ENCODE measurements around the gene OR10H3. TPM values are rescaled to one million over a fixed set of nuclear protein-coding genes. Genes with fewer than 3 reads are reported as not detected.

The OR10H3 gene
- total and polyA plus RNA-seq, 2 donors (not counting 1 experiment from before 2014, with no cell fraction given) = not detected

DNA sequence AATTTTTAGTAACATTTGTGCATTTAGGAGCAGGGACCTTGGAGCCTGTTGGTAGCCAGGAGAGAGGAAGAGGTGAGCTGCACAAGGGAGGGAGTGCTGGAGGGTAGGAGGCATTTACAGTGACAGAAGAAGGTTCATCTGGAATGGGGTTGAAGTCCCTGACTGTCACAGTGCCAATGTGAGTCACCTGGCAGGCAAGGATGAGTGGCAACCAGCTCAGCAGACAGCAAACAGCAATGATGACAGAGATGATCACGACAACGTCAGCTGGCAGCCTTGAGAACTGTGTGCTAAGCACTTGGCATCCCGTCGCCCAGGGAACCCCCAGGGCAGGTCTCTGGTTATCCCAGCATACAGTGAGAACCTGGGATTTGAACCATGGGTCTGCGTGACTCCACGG is 52.3 kb downstream of the OR10H3 start:
- Histone ChIP-seq H3K27ac (ENCODE audit: low read length in 2 of 2) (no peak overlapping the region), H3K79me2 (ENCODE audit: control insufficient read depth, insufficient read depth, low read length) (no peaks in the 10 kb centered on the region), H4K20me1 (ENCODE audit: control insufficient read depth, insufficient read depth, low read length, poor library complexity, severe bottlenecking) (no peaks in the 10 kb centered on the region), H3K4me1 (ENCODE audit: control insufficient read depth in 2 of 2, insufficient read depth in 2 of 2, low read length in 2 of 2) (no peaks in the 10 kb centered on the region), H3K4me3 (ENCODE audit: control extremely low read depth in 1 of 5, extremely low read depth in 1 of 5, insufficient read depth in 1 of 5, low read depth in 2 of 5, low read length in 4 of 5) (no peak overlapping the region), H3K9me3 (ENCODE audit: control extremely low read depth in 1 of 3, control insufficient read depth in 2 of 3, insufficient read depth in 1 of 3, low read length in 2 of 3) (no peaks in the 10 kb centered on the region), H2AFZ (ENCODE audit: insufficient read depth, low read depth, low read length, poor library complexity, severe bottlenecking) (no peak overlapping the region), H3K27me3 (replicated peaks in 1 of 4; ENCODE audit: control extremely low read depth in 1 of 4, control insufficient read depth in 3 of 4, insufficient read depth in 4 of 4, low read length in 3 of 4) (peaks cover 0 to 4% (median 0%) of the 10 kb centered on the region in 4 experiments), H3K9ac (ENCODE audit: low read length) (no peak overlapping the region), H3K4me2 (replicated peaks; ENCODE audit: low read depth, low read length, poor library complexity, severe bottlenecking) (no peak overlapping the region), H3K36me3 (replicated peaks in 1 of 2; ENCODE audit: control extremely low read depth in 1 of 2, control insufficient read depth in 1 of 2, extremely low read depth in 1 of 2, insufficient read depth in 2 of 2, low read length in 1 of 2) (no peaks in the 10 kb centered on the region)
- intact Hi-C loops (cut with micrococcal nuclease) = no loop called here
- Mint-ChIP-seq H3K27ac (no peak overlapping the region), H3K27me3 (peaks cover 29% of the 10 kb centered on the region), H3K4me3 (no peak overlapping the region), H3K9me3 (ENCODE audit: insufficient read depth) (no peaks in the 10 kb centered on the region), H3K4me1 (no peaks in the 10 kb centered on the region)
- ATAC-seq (ENCODE audit: low read depth) = no peak
- TF ChIP-seq, protein P1, sequence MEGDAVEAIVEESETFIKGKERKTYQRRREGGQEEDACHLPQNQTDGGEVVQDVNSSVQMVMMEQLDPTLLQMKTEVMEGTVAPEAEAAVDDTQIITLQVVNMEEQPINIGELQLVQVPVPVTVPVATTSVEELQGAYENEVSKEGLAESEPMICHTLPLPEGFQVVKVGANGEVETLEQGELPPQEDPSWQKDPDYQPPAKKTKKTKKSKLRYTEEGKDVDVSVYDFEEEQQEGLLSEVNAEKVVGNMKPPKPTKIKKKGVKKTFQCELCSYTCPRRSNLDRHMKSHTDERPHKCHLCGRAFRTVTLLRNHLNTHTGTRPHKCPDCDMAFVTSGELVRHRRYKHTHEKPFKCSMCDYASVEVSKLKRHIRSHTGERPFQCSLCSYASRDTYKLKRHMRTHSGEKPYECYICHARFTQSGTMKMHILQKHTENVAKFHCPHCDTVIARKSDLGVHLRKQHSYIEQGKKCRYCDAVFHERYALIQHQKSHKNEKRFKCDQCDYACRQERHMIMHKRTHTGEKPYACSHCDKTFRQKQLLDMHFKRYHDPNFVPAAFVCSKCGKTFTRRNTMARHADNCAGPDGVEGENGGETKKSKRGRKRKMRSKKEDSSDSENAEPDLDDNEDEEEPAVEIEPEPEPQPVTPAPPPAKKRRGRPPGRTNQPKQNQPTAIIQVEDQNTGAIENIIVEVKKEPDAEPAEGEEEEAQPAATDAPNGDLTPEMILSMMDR (IDR thresholded peaks at IDR 0.05) = no peak
- no peak for TF ChIP-seq EZH2 (IDR thresholded peaks at IDR 0.05; ENCODE audit: borderline replicate concordance, insufficient read depth, low read depth, low read length, poor library complexity, severe bottlenecking)
- ChIA-PET POLR2A (no interaction called here), CTCF (no interaction called here)
- 60% methylated on average over 6 of the region's 6 CpGs for WGBS (ENCODE audit: insufficient coverage)
- DNase-seq = no peak

Other genes starting within 250 kb of the OR10H3 start
- gene CYP4F22, start 229.5 kb upstream of the OR10H3 start, total RNA-seq = not detected in 2 replicates
- gene CYP4F22, start 229.5 kb upstream of the OR10H3 start, polyA plus RNA-seq = 0.03 TPM in 1 of 2 replicates, not detected in the other
- gene CYP4F8, start 122.8 kb upstream of the OR10H3 start, total RNA-seq = not detected in 2 replicates
- gene CYP4F8, start 122.8 kb upstream of the OR10H3 start, polyA plus RNA-seq = not detected in 2 replicates
- 0.63 TPM in 1 of 2 replicates, not detected in the other for gene CYP4F3, start 97.1 kb upstream of the OR10H3 start, total RNA-seq
- gene CYP4F3, start 97.1 kb upstream of the OR10H3 start, polyA plus RNA-seq = 0.03 TPM in 1 of 2 replicates, not detected in the other
- not detected in 2 replicates for gene CYP4F12, start 64.9 kb upstream of the OR10H3 start, total RNA-seq
- not detected in 2 replicates for gene CYP4F12, start 64.9 kb upstream of the OR10H3 start, polyA plus RNA-seq
- not detected in 2 replicates for gene OR10H2, start 10.0 kb upstream of the OR10H3 start, total RNA-seq
- not detected in 2 replicates for gene OR10H2, start 10.0 kb upstream of the OR10H3 start, polyA plus RNA-seq
- not detected in 2 replicates for gene OR10H5, start 49.7 kb downstream of the OR10H3 start, total RNA-seq
- gene OR10H5, start 49.7 kb downstream of the OR10H3 start, polyA plus RNA-seq = not detected in 2 replicates
- 0.07 and 0.10 TPM in 2 replicates for gene OR10H1, start 77.7 kb downstream of the OR10H3 start, total RNA-seq
- not detected in 2 replicates for gene OR10H1, start 77.7 kb downstream of the OR10H3 start, polyA plus RNA-seq
- not detected in 2 replicates for gene CYP4F2, start 160.1 kb downstream of the OR10H3 start, total RNA-seq
- not detected in 2 replicates for gene CYP4F2, start 160.1 kb downstream of the OR10H3 start, polyA plus RNA-seq
- gene CYP4F11, start 196.5 kb downstream of the OR10H3 start, total RNA-seq = not detected in 2 replicates
- gene CYP4F11, start 196.5 kb downstream of the OR10H3 start, polyA plus RNA-seq = not detected in 2 replicates
- gene OR10H4, start 211.0 kb downstream of the OR10H3 start, total RNA-seq = not detected in 2 replicates
- not detected in 2 replicates for gene OR10H4, start 211.0 kb downstream of the OR10H3 start, polyA plus RNA-seq